WTC11 (cell line): ENCODE data around the gene GLT6D1. TPM values are rescaled to one million over a fixed set of nuclear protein-coding genes. Genes with fewer than 3 reads are reported as not detected.

Source experiments
- ATAC-seq: fragments of 200-7000 bp; cut with Tn5 transposase; 2 replicates; pipeline ENCODE4 v1.10.0; 2021; ENCODE audit warnings: mild to moderate bottlenecking, moderate library complexity
- CTCF ChIA-PET: fragments of 300-600 bp; sonication (Branson Sonifier 250); formaldehyde crosslinking; loops from one replicate; lab custom pipeline; 2021; ENCODE audit warnings: antibody characterized with exemption; lab: Charles Lee
- POLR2A ChIA-PET: fragments of 350-600 bp; sonication (Branson Sonifier 250); formaldehyde crosslinking; loops from one replicate; lab custom pipeline; 2021; ENCODE audit warnings: antibody characterized with exemption; lab: Charles Lee
- DNase-seq: peaks from one replicate; pipeline ENCODE4 v3.0.0; 2021; ENCODE audit warnings: low spot score
- H3K27ac Mint-ChIP-seq: 2 replicates; pipeline ENCODE4 v1.8.0; 2021; ENCODE audit warnings: mixed read lengths
- H3K27me3 Mint-ChIP-seq: 2 replicates; pipeline ENCODE4 v1.8.0; 2021; ENCODE audit warnings: low read depth, mild to moderate bottlenecking, moderate library complexity, mixed read lengths
- H3K36me3 Mint-ChIP-seq: 2 replicates; pipeline ENCODE4 v1.8.0; 2021; ENCODE audit warnings: mixed read lengths
- H3K4me1 Mint-ChIP-seq: 2 replicates; pipeline ENCODE4 v1.8.0; 2022; ENCODE audit warnings: mixed read lengths
- H3K4me3 Mint-ChIP-seq: 2 replicates; pipeline ENCODE4 v1.8.0; 2021; ENCODE audit warnings: mild to moderate bottlenecking, moderate library complexity, mixed read lengths
- H3K9me3 Mint-ChIP-seq: 2 replicates; pipeline ENCODE4 v1.8.0; 2021; ENCODE audit warnings: mixed read lengths
- AFF4 ChIP-seq: sonication (generic); formaldehyde crosslinking; IDR thresholded peaks from 2 replicates; pipeline ENCODE4 v1.8.1; 2023; ENCODE audit warnings: mild to moderate bottlenecking, missing genetic modification reagents, borderline replicate concordance
- ATF3 ChIP-seq: sonication (generic); formaldehyde crosslinking; conservative IDR thresholded peaks from 2 replicates; pipeline ENCODE4 v1.8.1; 2022; ENCODE audit warnings: mild to moderate bottlenecking, missing genetic modification reagents
- CDX4 ChIP-seq: fragments of 250-450 bp; sonication (Bioruptor Pico); IDR thresholded peaks from 2 replicates; pipeline ENCODE4 v1.9.0; 2021; ENCODE audit warnings: moderate library complexity, mild to moderate bottlenecking, inconsistent platforms, borderline replicate concordance
- CTCF ChIP-seq: fragments of 200-600 bp; IDR thresholded peaks from 2 replicates; pipeline ENCODE4 v1.8.0; 2022; ENCODE audit warnings: antibody characterized with exemption
- E2F4 ChIP-seq: sonication (generic); formaldehyde crosslinking; IDR thresholded peaks from 2 replicates; pipeline ENCODE4 v1.8.1; 2022; ENCODE audit warnings: low read depth, mild to moderate bottlenecking, moderate library complexity, missing genetic modification reagents, borderline replicate concordance
- ELF4 ChIP-seq: sonication (generic); formaldehyde crosslinking; IDR thresholded peaks from 2 replicates; pipeline ENCODE4 v1.8.1; 2022; ENCODE audit warnings: low read depth, mild to moderate bottlenecking, moderate library complexity, missing genetic modification reagents
- ERG ChIP-seq: fragments of 250-450 bp; sonication (Bioruptor Pico); IDR thresholded peaks from 2 replicates; pipeline ENCODE4 v1.8.0; 2021; ENCODE audit warnings: mild to moderate bottlenecking
- HMGXB4 ChIP-seq: sonication (generic); formaldehyde crosslinking; IDR thresholded peaks from 2 replicates; pipeline ENCODE4 v1.8.1; 2023; ENCODE audit warnings: mild to moderate bottlenecking, moderate library complexity, missing genetic modification reagents
- NFYB ChIP-seq: sonication (generic); formaldehyde crosslinking; conservative IDR thresholded peaks from 2 replicates; pipeline ENCODE4 v1.8.0; 2022; ENCODE audit warnings: low read depth, missing genetic modification reagents
- SMAD3 ChIP-seq: sonication (generic); formaldehyde crosslinking; IDR thresholded peaks from 2 replicates; pipeline ENCODE4 v1.8.0; 2022; ENCODE audit warnings: missing genetic modification reagents, mild to moderate bottlenecking, borderline replicate concordance
- SMAD4 ChIP-seq: sonication (generic); formaldehyde crosslinking; IDR thresholded peaks from 2 replicates; pipeline ENCODE4 v1.8.0; 2022; ENCODE audit warnings: mild to moderate bottlenecking, missing genetic modification reagents
- SP1 ChIP-seq: sonication (generic); formaldehyde crosslinking; conservative IDR thresholded peaks from 2 replicates; pipeline ENCODE4 v1.8.1; 2022; ENCODE audit warnings: missing genetic modification reagents
- TCF7 ChIP-seq: sonication (generic); formaldehyde crosslinking; IDR thresholded peaks from 2 replicates; pipeline ENCODE4 v1.8.0; 2022; ENCODE audit warnings: mild to moderate bottlenecking, low read depth, missing genetic modification reagents, moderate library complexity
- USF1 ChIP-seq: sonication (generic); formaldehyde crosslinking; IDR thresholded peaks from 2 replicates; pipeline ENCODE4 v1.8.0; 2022; ENCODE audit warnings: mild to moderate bottlenecking, missing genetic modification reagents
- ZNF138 ChIP-seq: sonication (generic); formaldehyde crosslinking; conservative IDR thresholded peaks from 2 replicates; pipeline ENCODE4 v1.8.1; 2022; ENCODE audit warnings: mild to moderate bottlenecking, moderate library complexity, missing genetic modification reagents
- ZNF219 ChIP-seq: sonication (generic); formaldehyde crosslinking; IDR thresholded peaks from 2 replicates; pipeline ENCODE4 v1.8.0; 2023; ENCODE audit warnings: missing genetic modification reagents, mild to moderate bottlenecking, borderline replicate concordance
- ZNF423 ChIP-seq: fragments of 250-450 bp; sonication (Bioruptor Pico); IDR thresholded peaks from 2 replicates; pipeline ENCODE4 v2.1.2; 2022; ENCODE audit warnings: mild to moderate bottlenecking, moderate library complexity
- ZNF425 ChIP-seq: fragments of 250-450 bp; sonication (Bioruptor Pico); conservative IDR thresholded peaks from 2 replicates; pipeline ENCODE4 v1.9.0; 2021; ENCODE audit warnings: mild to moderate bottlenecking
- total RNA-seq: library from RNA; stranded (reverse); gene quantifications from 3 replicates; pipeline ENCODE4 v1.2.3, GENCODE V29; 2021

Gene GLT6D1
- total RNA-seq, 1 experiment from 2014 or later = 0.37 TPM

GRCh38 chr9:135606885-135607259 is 32.5 kb downstream of the GLT6D1 start:
- Mint-ChIP-seq H3K4me1 (peaks cover 9% of the 10 kb centered on the region), H3K4me3 (no peak overlapping the region), H3K27ac (peak overlapping the region; percentile 49; the same call in 1 of the 2 replicates), H3K36me3 (peaks cover 10% of the 10 kb centered on the region), H3K27me3 (no peaks in the 10 kb centered on the region; the same call in 1 of the 2 replicates), H3K9me3 (peaks cover 20% of the 10 kb centered on the region)
- DNase-seq (no peak), ATAC-seq (no peak)
- ChIA-PET CTCF (no interaction called here), POLR2A (no interaction called here)
- TF ChIP-seq CDX4 (CRISPR knock-in tag) (no peak), ELF4 (CRISPR knock-in tag) (no peak), ATF3 (CRISPR knock-in tag) (no peak)

GRCh38 chr9:135605238-135605781 is 34.0 kb downstream of the GLT6D1 start:
- Mint-ChIP-seq H3K36me3 (peaks cover 6% of the 10 kb centered on the region), H3K9me3 (peaks cover 7% of the 10 kb centered on the region), H3K4me3 (no peak overlapping the region), H3K4me1 (peaks cover 9% of the 10 kb centered on the region), H3K27ac (no peak overlapping the region), H3K27me3 (no peaks in the 10 kb centered on the region; the same call in 1 of the 2 replicates)
- POLR2A ChIA-PET = no interaction called here
- DNase-seq (no peak), ATAC-seq (no peak)
- CTCF ChIA-PET = interaction anchor here (1.1 kb wide), 1 partner anchor 102 kb away, joined by 3 read pairs; no protein-coding TSS in a partner anchor
- TF ChIP-seq ZNF425 (CRISPR knock-in tag) (no peak), SP1 (CRISPR knock-in tag) (no peak), SMAD3 (CRISPR knock-in tag) (no peak), ERG (no peak), AFF4 (CRISPR knock-in tag) (no peak), ZNF138 (CRISPR knock-in tag) (no peak), HMGXB4 (CRISPR knock-in tag) (no peak), ELF4 (CRISPR knock-in tag) (no peak), ZNF423 (CRISPR knock-in tag) (no peak), ZNF219 (CRISPR knock-in tag) (no peak), TCF7 (CRISPR knock-in tag) (no peak), NFYB (CRISPR knock-in tag) (no peak), USF1 (CRISPR knock-in tag) (no peak), E2F4 (CRISPR knock-in tag) (no peak), CTCF (no peak), SMAD4 (CRISPR knock-in tag) (no peak)
